Adrenal gland (tissue), 5 donors: Measurements from ENCODE around the gene ADGRA3.

Source experiments
- CTCF ChIP-seq, 6 experiments: fragments of 450-650 bp in 4 of 6; fragments of 200-600 bp in 2 of 6; sonication (generic) in 1 of 6; IDR thresholded peaks; 1 replicate in 5 of 6; 2 replicates in 1 of 6; pipeline versions ENCODE4 v1.5.1 to v1.8.0; 2016 to 2021; ENCODE audit warnings: antibody characterized with exemption in 6 of 6, mild to moderate bottlenecking in 2 of 6, moderate library complexity in 1 of 6
- POLR2A ChIP-seq, 2 donors: fragments of 450-650 bp; IDR thresholded peaks; one replicate each; pipeline ENCODE4 v1.6.1; 2017; ENCODE audit warnings: antibody characterized with exemption in 2 of 2, mild to moderate bottlenecking in 2 of 2, moderate library complexity in 1 of 2
- donor health status: DM: no; HTN: no; CAD: no.

- TF ChIP-seq CTCF (IDR thresholded peaks at IDR 0.05): no peak
- TF ChIP-seq POLR2A (IDR thresholded peaks at IDR 0.05): no peak
These were observed 61.5 kb downstream of the ADGRA3 start for GRCh38 chr4:22454216-22454838.
